Measurements from ENCODE around the gene PLOD2.

PLOD2 gene

DNA sequence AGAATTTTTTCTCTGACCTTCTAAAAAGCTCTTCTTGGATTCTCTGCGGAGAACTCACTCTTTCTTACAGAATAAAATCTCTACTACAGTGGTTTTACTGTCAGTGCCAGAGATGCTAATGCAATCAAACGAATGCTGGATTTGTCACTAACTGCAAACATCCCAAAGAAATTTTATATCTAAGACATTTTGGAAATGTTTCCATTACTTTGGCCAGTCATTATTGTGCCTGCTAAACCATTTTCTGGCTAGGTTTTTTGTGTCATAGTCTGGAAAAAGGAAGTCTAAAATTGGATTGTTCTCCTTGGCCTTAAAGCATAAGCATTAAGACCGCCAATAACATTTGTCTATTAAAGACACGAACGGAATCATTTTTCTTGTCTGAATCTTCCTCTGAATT, 54.0 kb downstream of the PLOD2 start:
- TF ChIP-seq, protein P1, sequence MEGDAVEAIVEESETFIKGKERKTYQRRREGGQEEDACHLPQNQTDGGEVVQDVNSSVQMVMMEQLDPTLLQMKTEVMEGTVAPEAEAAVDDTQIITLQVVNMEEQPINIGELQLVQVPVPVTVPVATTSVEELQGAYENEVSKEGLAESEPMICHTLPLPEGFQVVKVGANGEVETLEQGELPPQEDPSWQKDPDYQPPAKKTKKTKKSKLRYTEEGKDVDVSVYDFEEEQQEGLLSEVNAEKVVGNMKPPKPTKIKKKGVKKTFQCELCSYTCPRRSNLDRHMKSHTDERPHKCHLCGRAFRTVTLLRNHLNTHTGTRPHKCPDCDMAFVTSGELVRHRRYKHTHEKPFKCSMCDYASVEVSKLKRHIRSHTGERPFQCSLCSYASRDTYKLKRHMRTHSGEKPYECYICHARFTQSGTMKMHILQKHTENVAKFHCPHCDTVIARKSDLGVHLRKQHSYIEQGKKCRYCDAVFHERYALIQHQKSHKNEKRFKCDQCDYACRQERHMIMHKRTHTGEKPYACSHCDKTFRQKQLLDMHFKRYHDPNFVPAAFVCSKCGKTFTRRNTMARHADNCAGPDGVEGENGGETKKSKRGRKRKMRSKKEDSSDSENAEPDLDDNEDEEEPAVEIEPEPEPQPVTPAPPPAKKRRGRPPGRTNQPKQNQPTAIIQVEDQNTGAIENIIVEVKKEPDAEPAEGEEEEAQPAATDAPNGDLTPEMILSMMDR (IDR thresholded peaks at IDR 0.05): no peak

GRCh38 chr3:146104068-146104467, 56.9 kb downstream of the PLOD2 start:
- TF ChIP-seq, protein P1 (IDR thresholded peaks at IDR 0.05): no peak

DNA sequence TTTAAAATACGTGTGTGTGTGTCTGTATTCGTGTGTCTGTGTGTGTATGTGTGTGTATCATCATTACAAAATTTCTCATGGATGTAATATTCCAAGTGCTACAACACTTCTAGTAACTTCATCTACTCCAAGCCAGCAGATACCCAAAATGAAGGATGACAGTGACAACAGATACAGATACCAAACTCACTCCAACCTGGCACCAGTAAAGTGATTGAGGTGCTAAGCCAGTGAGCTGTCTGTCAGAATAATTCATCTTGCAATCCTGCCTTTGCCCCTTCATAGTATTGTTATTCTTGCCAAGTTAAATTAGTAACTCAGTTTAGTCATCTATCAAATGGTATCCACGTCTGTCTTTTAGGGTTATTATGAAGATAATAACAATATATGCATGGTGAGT, 58.1 kb downstream of the PLOD2 start:
- TF ChIP-seq, protein P1 (IDR thresholded peaks at IDR 0.05): no peak

DNA sequence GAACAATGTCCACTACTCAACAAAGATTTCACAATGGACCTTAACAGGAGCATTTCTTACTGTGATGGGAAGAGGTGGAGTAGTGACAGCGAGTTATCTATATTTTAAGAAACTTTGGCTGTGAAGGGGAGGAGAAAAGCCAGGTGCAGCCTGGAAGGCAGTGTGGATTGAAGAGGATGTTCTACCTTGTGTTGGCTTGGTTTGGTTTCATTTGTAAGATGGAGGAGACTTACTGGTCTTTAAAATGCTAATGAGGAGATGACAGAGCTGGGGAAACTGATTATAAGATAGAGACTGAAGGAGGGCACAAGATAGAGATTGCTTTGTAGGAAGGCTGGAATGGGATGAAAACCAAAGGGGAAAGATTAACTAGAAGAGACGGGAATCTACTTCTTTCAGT, 59.4 kb downstream of the PLOD2 start:
- TF ChIP-seq, protein P1 (IDR thresholded peaks at IDR 0.05): no peak

GRCh38 chr3:146100825-146101444, 60.0 kb downstream of the PLOD2 start:
- TF ChIP-seq, protein P1 (IDR thresholded peaks at IDR 0.05): no peak

- TF ChIP-seq, protein P1 (IDR thresholded peaks at IDR 0.05): no peak
These were observed 60.8 kb downstream of the PLOD2 start for GRCh38 chr3:146100180-146100579.

DNA sequence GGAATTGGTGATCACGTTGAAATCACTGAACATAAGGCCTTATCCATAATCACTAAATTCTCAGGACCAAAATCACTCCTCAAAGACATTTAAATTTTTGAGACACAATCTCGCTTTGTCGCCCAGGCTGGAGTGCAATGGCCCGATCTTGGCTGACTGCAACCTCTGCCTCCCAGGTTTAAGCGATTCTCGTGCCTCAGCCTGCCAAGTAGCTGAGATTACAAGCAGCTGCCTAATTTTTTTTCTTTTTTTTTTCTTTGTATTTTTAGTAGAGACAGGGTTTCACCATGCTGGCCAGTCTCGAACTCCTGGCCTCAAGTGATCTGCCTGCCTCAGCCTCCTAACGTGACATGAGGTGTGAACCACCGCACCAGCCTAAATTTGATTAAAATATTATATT, 61.7 kb downstream of the PLOD2 start:
- TF ChIP-seq, protein P1 (IDR thresholded peaks at IDR 0.05): no peak

DNA sequence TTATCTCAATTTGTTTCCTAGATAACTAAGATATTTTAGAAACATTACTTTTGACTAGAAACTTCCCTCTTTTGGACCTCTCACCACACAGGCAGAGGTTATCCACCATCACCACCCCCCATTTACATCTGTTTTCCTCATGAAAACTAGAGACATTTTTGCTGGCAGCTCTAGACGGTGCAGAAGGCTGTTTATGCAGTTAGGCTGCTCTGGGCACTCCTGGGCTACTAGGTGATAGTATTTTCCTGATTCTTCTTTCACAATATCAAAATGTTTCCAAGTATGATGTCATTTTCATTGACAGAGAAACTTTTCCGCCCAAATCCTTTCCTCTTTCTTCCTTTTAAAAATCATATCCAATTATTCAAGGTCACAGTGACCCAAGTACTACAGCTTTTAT, 67.1 kb downstream of the PLOD2 start:
- TF ChIP-seq, protein P1 (IDR thresholded peaks at IDR 0.05): no peak

All from LNCAP (cell line).